ENCODE measurements around the gene RRAD. TPM values are rescaled to one million over a fixed set of nuclear protein-coding genes. Genes with fewer than 3 reads are reported as not detected.

The RRAD gene
- total and polyA plus RNA-seq, 4 donors: 0.14 to 0.61 (median 0.54) TPM

DNA sequence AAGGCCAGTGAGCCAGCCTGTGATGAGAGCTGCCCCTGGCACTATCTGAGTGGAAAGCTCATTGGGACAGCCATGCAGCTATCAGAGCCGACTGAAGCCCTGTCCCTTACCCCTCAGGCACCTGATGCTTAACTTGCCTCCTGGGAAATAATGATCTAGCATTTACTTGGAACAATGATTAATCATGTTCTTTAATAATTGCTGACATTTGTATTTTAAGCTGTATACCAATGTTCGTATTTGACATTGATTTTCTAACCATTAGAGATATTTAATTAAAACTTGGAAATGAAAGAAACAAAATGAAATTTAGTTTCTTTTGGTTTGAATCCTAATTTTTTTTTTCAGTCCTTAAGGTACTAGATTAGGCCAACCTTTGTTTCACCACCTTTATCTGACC, 34.5 kb downstream of the RRAD start (continued):
- TF ChIP-seq, protein P1, sequence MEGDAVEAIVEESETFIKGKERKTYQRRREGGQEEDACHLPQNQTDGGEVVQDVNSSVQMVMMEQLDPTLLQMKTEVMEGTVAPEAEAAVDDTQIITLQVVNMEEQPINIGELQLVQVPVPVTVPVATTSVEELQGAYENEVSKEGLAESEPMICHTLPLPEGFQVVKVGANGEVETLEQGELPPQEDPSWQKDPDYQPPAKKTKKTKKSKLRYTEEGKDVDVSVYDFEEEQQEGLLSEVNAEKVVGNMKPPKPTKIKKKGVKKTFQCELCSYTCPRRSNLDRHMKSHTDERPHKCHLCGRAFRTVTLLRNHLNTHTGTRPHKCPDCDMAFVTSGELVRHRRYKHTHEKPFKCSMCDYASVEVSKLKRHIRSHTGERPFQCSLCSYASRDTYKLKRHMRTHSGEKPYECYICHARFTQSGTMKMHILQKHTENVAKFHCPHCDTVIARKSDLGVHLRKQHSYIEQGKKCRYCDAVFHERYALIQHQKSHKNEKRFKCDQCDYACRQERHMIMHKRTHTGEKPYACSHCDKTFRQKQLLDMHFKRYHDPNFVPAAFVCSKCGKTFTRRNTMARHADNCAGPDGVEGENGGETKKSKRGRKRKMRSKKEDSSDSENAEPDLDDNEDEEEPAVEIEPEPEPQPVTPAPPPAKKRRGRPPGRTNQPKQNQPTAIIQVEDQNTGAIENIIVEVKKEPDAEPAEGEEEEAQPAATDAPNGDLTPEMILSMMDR (IDR thresholded peaks at IDR 0.05; ENCODE audit: low read depth, low read length, missing input control): no peak
- TF ChIP-seq TAF1 (conservative IDR thresholded peaks at IDR 0.05): no peak

DNA sequence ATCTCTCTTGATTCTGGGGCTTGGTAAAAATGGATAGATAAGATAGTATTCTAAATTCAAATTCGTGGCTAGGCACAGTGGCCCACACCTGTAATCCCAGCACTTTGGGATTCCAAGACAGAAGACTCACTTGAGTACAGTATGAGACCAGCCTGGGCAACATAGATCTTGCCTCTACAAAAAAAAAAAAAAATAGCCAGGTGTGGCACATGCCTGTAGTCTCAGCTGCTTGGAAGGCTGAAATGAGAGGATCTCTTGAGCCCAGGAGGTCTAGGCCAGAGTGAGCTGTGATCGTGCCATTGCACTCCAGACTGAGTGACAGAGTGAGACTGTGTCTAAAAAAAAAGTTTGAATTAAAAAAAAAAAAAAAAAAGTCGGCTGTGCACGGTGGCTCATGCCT, 35.7 kb downstream of the RRAD start:
- Histone ChIP-seq H3K4me3 (ENCODE audit: low read depth in 1 of 3, low read length in 3 of 3) (no peak overlapping the region), H3K36me3 (ENCODE audit: control insufficient read depth in 4 of 4, insufficient read depth in 3 of 4, low read depth in 1 of 4, low read length in 3 of 4) (peaks cover 4 to 22% (median 13%) of the 10 kb centered on the region in 4 donors), H3K27me3 (ENCODE audit: control insufficient read depth in 4 of 4, insufficient read depth in 4 of 4, low read length in 3 of 4) (no peaks in the 10 kb centered on the region), H3K9me3 (ENCODE audit: control insufficient read depth in 4 of 4, low read length in 3 of 4) (no peaks in the 10 kb centered on the region), H3K4me1 (ENCODE audit: control insufficient read depth in 4 of 4, insufficient read depth in 4 of 4, low read length in 3 of 4) (peaks cover 5 to 17% (median 8%) of the 10 kb centered on the region in 4 donors), H3K27ac (ENCODE audit: low read depth in 1 of 2, low read length in 2 of 2) (no peak overlapping the region), H3K9ac (ENCODE audit: low read depth in 1 of 2, low read length in 2 of 2) (no peak overlapping the region)
- 59% methylated on average over 4 of the region's 4 CpGs for WGBS
- DNase-seq (ENCODE audit: low spot score): no peak
- no peak for TF ChIP-seq JUND (IDR thresholded peaks at IDR 0.05)
- no peak for TF ChIP-seq NR2F2 (IDR thresholded peaks at IDR 0.05)
- TF ChIP-seq HNF4A (conservative IDR thresholded peaks at IDR 0.05): no peak
- TF ChIP-seq YY1 (IDR thresholded peaks at IDR 0.05): no peak
- no peak for TF ChIP-seq EGR1 (IDR thresholded peaks at IDR 0.05; ENCODE audit: low read depth in 2 of 2)
- TF ChIP-seq TAF1 (conservative IDR thresholded peaks at IDR 0.05): no peak
- no peak for TF ChIP-seq GABPA (IDR thresholded peaks at IDR 0.05 in 1 of 2, conservative IDR thresholded peaks at IDR 0.05 in 1 of 2)
- TF ChIP-seq, protein P2, sequence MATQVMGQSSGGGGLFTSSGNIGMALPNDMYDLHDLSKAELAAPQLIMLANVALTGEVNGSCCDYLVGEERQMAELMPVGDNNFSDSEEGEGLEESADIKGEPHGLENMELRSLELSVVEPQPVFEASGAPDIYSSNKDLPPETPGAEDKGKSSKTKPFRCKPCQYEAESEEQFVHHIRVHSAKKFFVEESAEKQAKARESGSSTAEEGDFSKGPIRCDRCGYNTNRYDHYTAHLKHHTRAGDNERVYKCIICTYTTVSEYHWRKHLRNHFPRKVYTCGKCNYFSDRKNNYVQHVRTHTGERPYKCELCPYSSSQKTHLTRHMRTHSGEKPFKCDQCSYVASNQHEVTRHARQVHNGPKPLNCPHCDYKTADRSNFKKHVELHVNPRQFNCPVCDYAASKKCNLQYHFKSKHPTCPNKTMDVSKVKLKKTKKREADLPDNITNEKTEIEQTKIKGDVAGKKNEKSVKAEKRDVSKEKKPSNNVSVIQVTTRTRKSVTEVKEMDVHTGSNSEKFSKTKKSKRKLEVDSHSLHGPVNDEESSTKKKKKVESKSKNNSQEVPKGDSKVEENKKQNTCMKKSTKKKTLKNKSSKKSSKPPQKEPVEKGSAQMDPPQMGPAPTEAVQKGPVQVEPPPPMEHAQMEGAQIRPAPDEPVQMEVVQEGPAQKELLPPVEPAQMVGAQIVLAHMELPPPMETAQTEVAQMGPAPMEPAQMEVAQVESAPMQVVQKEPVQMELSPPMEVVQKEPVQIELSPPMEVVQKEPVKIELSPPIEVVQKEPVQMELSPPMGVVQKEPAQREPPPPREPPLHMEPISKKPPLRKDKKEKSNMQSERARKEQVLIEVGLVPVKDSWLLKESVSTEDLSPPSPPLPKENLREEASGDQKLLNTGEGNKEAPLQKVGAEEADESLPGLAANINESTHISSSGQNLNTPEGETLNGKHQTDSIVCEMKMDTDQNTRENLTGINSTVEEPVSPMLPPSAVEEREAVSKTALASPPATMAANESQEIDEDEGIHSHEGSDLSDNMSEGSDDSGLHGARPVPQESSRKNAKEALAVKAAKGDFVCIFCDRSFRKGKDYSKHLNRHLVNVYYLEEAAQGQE (IDR thresholded peaks at IDR 0.05): no peak
- TF ChIP-seq RXRA (IDR thresholded peaks at IDR 0.05): no peak
- no peak for TF ChIP-seq SP1 (IDR thresholded peaks at IDR 0.05)

DNA sequence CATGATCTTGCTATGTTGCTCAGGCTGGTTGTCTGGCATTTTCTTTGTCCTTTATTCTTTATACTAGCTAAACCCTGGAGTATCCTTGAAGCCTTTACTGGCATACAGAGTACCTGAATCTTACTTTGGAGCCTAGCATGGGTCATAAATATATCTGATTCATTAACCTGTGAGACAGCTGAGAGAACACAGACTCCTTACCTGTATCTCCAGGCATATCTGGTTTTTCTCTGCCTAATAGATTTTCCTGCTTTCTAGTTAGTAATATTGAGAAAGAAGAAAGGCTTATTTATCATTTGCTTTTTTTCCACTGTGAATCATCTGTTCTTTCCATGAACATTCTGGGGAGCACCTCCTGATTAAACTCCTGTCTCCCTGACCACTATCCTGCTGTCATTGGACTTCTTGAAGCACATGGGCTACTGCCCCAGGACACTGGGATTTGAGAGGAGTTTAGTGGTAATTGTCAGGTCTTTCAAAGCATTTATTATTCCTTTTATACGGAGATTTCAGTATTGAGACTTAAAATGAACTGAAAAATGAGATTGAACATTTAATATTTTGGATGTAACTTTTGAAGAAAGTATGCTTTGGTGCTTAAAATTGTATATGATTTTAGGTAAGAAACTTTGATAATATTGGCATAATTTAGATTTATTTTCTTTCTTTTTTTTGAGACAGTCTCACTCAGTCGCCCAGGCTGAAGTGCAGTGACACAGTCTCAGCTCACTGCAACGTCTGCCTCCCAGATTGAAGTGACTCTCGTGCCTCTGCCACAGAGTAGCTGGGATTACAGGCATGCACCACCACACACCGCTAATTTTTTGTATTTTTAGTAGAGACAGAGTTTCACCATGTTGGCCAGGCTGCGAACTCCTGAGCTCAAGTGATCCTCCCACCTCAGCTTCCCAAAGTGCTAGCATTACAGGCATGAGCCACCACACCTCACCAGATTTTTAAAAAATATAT, 36.4 kb downstream of the RRAD start:
- Histone ChIP-seq H3K36me3 (ENCODE audit: control insufficient read depth in 4 of 4, insufficient read depth in 3 of 4, low read depth in 1 of 4, low read length in 3 of 4) (peaks cover 4 to 23% (median 15%) of the 10 kb centered on the region in 4 donors), H3K27me3 (ENCODE audit: control insufficient read depth in 4 of 4, insufficient read depth in 4 of 4, low read length in 3 of 4) (no peaks in the 10 kb centered on the region), H3K9me3 (ENCODE audit: control insufficient read depth in 4 of 4, low read length in 3 of 4) (no peaks in the 10 kb centered on the region), H3K4me1 (ENCODE audit: control insufficient read depth in 4 of 4, insufficient read depth in 4 of 4, low read length in 3 of 4) (peaks cover 6 to 17% (median 9%) of the 10 kb centered on the region in 4 donors), H3K27ac (ENCODE audit: low read depth in 1 of 2, low read length in 2 of 2) (no peak overlapping the region), H3K9ac (ENCODE audit: low read depth in 1 of 2, low read length in 2 of 2) (peak overlapping the region in 1 of 2 donors; percentile 29), H3K4me3 (ENCODE audit: low read depth in 1 of 3, low read length in 3 of 3) (no peak overlapping the region)
- 95% methylated on average over 6 of the region's 6 CpGs for WGBS
- no peak for DNase-seq (ENCODE audit: low spot score)
- TF ChIP-seq YY1 (IDR thresholded peaks at IDR 0.05): no peak

Data from liver (tissue), 9 donors.